GM12878 (cell line): ENCODE data around the gene HRH2. TPM values are rescaled to one million over a fixed set of nuclear protein-coding genes. Genes with fewer than 3 reads are reported as not detected.

Experiments used
- ATAC-seq: fragments of 200-7000 bp; cut with Tn5 transposase; 3 replicates; pipeline ENCODE4 v1.9.1; 2020; ENCODE audit warnings: mild to moderate bottlenecking, moderate library complexity
- BruUV-seq: library from RNA; stranded (reverse); fragments of 400-500 nt; replicated peaks from 2 replicates; lab custom pipeline; 2021; lab: Mats Ljungman, UMichigan
- CTCF ChIA-PET: fragments of 300-600 bp; sonication (Branson Sonifier 250); formaldehyde crosslinking; extraction: SDS; loops from one replicate; lab custom pipeline; 2021; ENCODE audit warnings: inconsistent platforms; lab: Yijun Ruan, JAX
- POLR2A ChIA-PET: fragments of 350-600 bp; formaldehyde crosslinking; extraction: SDS; loops from one replicate; lab custom pipeline; 2021; ENCODE audit warnings: inconsistent platforms; lab: Charles Lee
- RAD21 ChIA-PET: fragments of 300-600 bp; sonication (Branson Sonifier 250); formaldehyde crosslinking; loops from one replicate; lab custom pipeline; 2023; ENCODE audit warnings: antibody characterized with exemption; ENCODE audit not compliant: unreplicated experiment; lab: Charles Lee
- SMC1A ChIA-PET: fragments of 300-600 bp; sonication (Branson Sonifier 250); formaldehyde crosslinking; loops from one replicate; lab custom pipeline; 2023; ENCODE audit not compliant: unreplicated experiment, uncharacterized antibody; lab: Charles Lee
- DNase-seq: peaks from one replicate; pipeline ENCODE4 v3.0.0-alpha.2; 2011; ENCODE audit warnings: low read depth, low spot score
- FAIRE-seq: peaks from 3 replicates; lab custom pipeline; 2011; peaks lifted over from hg19 to GRCh38; lab: Jason Lieb, UNC
- H2AFZ ChIP-seq: 2 replicates; pipeline ENCODE4 v1.6.0; 2011; ENCODE audit warnings: low read depth, low read length, control low read depth; ENCODE audit not compliant: control insufficient read depth
- H3K27ac ChIP-seq: 2 replicates; pipeline ENCODE4 v1.5.1; 2011; ENCODE audit warnings: control low read depth; ENCODE audit not compliant: control insufficient read depth, insufficient read depth
- H3K27me3 ChIP-seq, 2 experiments: replicated peaks in 1 of 2; 2 replicates each; pipeline versions ENCODE4 v1.6.0 to v1.6.1; 2011; ENCODE audit warnings: low read length in 1 of 2; ENCODE audit not compliant: control insufficient read depth in 2 of 2, insufficient read depth in 2 of 2
- H3K36me3 ChIP-seq, 2 experiments: 2 replicates each; pipeline ENCODE4 v1.5.1; 2011; ENCODE audit warnings: low read length in 1 of 2; ENCODE audit not compliant: control insufficient read depth in 2 of 2, insufficient read depth in 2 of 2
- H3K4me1 ChIP-seq: 2 replicates; pipeline ENCODE4 v1.6.1; 2011; ENCODE audit warnings: mild to moderate bottlenecking, low read length, moderate library complexity, mixed read lengths; ENCODE audit not compliant: control insufficient read depth, insufficient read depth
- H3K4me2 ChIP-seq: 2 replicates; pipeline ENCODE4 v1.6.0; 2011; ENCODE audit warnings: control low read depth; ENCODE audit not compliant: control insufficient read depth, insufficient read depth
- H3K4me3 ChIP-seq: fragments of 200-600 bp; sonication (generic); 2 replicates; pipeline ENCODE4 v1.5.1; 2016
- H3K79me2 ChIP-seq: 2 replicates; pipeline ENCODE4 v1.6.0; 2011; ENCODE audit warnings: low read length; ENCODE audit not compliant: control insufficient read depth, insufficient read depth
- H3K9ac ChIP-seq: 2 replicates; pipeline ENCODE4 v1.8.0; 2011; ENCODE audit warnings: low read length, control low read depth, mixed read lengths; ENCODE audit not compliant: control insufficient read depth, insufficient read depth
- H3K9me3 ChIP-seq: replicated peaks from 3 replicates; pipeline ENCODE4 v1.5.1; 2011; ENCODE audit warnings: mild to moderate bottlenecking, low read length; ENCODE audit not compliant: control insufficient read depth, insufficient read depth
- H4K20me1 ChIP-seq: 2 replicates; pipeline ENCODE4 v1.6.0; 2011; ENCODE audit not compliant: control insufficient read depth, insufficient read depth
- ATF7 ChIP-seq: fragments of 450-650 bp; IDR thresholded peaks from 2 replicates; pipeline ENCODE4 v1.6.1; 2016; ENCODE audit warnings: low read depth, mild to moderate bottlenecking
- FOXM1 ChIP-seq: IDR thresholded peaks from 2 replicates; pipeline ENCODE4 v1.6.1; 2012; ENCODE audit warnings: low read depth, mild to moderate bottlenecking, inconsistent platforms, low read length, moderate library complexity
- GABPA ChIP-seq: IDR thresholded peaks from 2 replicates; pipeline ENCODE4 v1.6.1; 2014; ENCODE audit warnings: antibody characterized with exemption, low read depth, mild to moderate bottlenecking, inconsistent platforms
- REST ChIP-seq: IDR thresholded peaks from 2 replicates; pipeline ENCODE4 v1.6.1; 2012; ENCODE audit warnings: mild to moderate bottlenecking, low read depth, low read length
- RUNX3 ChIP-seq: IDR thresholded peaks from 2 replicates; pipeline ENCODE4 v1.6.1; 2012; ENCODE audit warnings: low read length, inconsistent platforms
- SP1 ChIP-seq: IDR thresholded peaks from one replicate; pipeline ENCODE4 v1.6.1; 2011; ENCODE audit warnings: low read depth, low read length
- TCF3 ChIP-seq: IDR thresholded peaks from 2 replicates; pipeline ENCODE4 v1.6.1; 2012; ENCODE audit warnings: low read depth, mild to moderate bottlenecking, low read length, borderline replicate concordance; ENCODE audit not compliant: insufficient read depth
- ZNF217 ChIP-seq: fragments of 450-650 bp; IDR thresholded peaks from 2 replicates; pipeline ENCODE4 v1.6.1; 2017; ENCODE audit warnings: antibody characterized with exemption, mild to moderate bottlenecking
- WGBS: methylation state at CpG from one replicate; pipeline ENCODE4 v1.1.6; 2016; ENCODE audit warnings: low lambda C conversion rate; ENCODE audit not compliant: insufficient replicate concordance, insufficient coverage; ENCODE audit errors: missing lambda C conversion rate; 5-methylcytosine and 5-hydroxymethylcytosine counted together
- in situ Hi-C: fragments of 300-500 bp; cut with MboI; formaldehyde crosslinking; loops from 9 replicates; pipeline ENCODE4 v1.14.3; 2018; ENCODE audit warnings: mixed read lengths
- intact Hi-C: fragments of 100-400 bp; cut with micrococcal nuclease; formaldehyde crosslinking; loops from one replicate; pipeline ENCODE4 v1.14.2; 2022; ENCODE audit not compliant: unreplicated experiment
- polyA plus RNA-seq, 11 experiments: library from polyadenylated mRNA; depleted of rRNA in 4 of 11; unstranded in 6 of 11; stranded (reverse) in 5 of 11; fragments of >200 nt; fragmentation: Nextera tagmentation in 4 of 11; fragmentation: Illumina TruSeq in 1 of 11; extraction: Ambion mirVana in 4 of 11; extraction: Trizol in 1 of 11; gene quantifications; 1 replicate in 1 of 11; 2 replicates in 10 of 11; pipeline versions ENCODE4 v1.2.1 to v1.2.3, GENCODE V29; 2011 to 2016; ENCODE audit warnings: inconsistent platforms in 2 of 11, missing spikeins in 2 of 11, low read depth in 1 of 11
- total RNA-seq, 4 experiments: library from RNA; depleted of rRNA in 3 of 4; stranded (reverse); fragments of >200 nt in 3 of 4; fragmentation: Illumina TruSeq in 1 of 4; extraction: Trizol in 1 of 4; gene quantifications; 2 replicates each; pipeline versions ENCODE4 v1.2.1 to v1.2.3, GENCODE V29; 2013 to 2021

HRH2 gene
- total and polyA plus RNA-seq, 10 of the 15 experiments (the other 5 are each of a cell fraction or from before 2014, with no cell fraction given) = 0.01 to 0.05 (median 0.03) TPM; not detected in 7

GRCh38 chr5:175674731-175675346, 17.0 kb downstream of the HRH2 start:
- H4K20me1 ChIP-seq = no peaks in the 10 kb centered on the region
- TF ChIP-seq TCF3 = no peak
- no peak for TF ChIP-seq REST
- TF ChIP-seq GABPA = no peak
- TF ChIP-seq SP1 = no peak
- no peak for TF ChIP-seq ATF7
- TF ChIP-seq ZNF217 = no peak
- TF ChIP-seq RUNX3 = no peak
- no peak for TF ChIP-seq FOXM1
- BruUV-seq = no TSS peak
- H3K4me3 ChIP-seq = no peak overlapping the region
- DNase-seq = no peak
- no peak overlapping the region for H3K9ac ChIP-seq
- H3K9me3 ChIP-seq = no peaks in the 10 kb centered on the region
- ChIA-PET CTCF (no interaction called here), RAD21 (no interaction called here), POLR2A (no interaction called here), SMC1A (no interaction called here)
- in situ Hi-C loops (no loop called here), intact Hi-C loops (no loop called here)
- WGBS = 30% methylated on average over 5 of the region's 5 CpGs
- no peak for FAIRE-seq
- H3K36me3 ChIP-seq = no peaks in the 10 kb centered on the region
- no peaks in the 10 kb centered on the region for H3K4me1 ChIP-seq
- no peak overlapping the region for H2AFZ ChIP-seq
- no peak for ATAC-seq
- H3K27me3 ChIP-seq = peaks cover 0 to 3% of the 10 kb centered on the region in 2 experiments; a peak in 2 of 4 replicates
- H3K27ac ChIP-seq = no peak overlapping the region
- H3K4me2 ChIP-seq = no peak overlapping the region
- H3K79me2 ChIP-seq = no peaks in the 10 kb centered on the region
